Gastroesophageal sphincter (tissue), 4 donors: ENCODE data around the gene MAN1C1. TPM values are rescaled to one million over a fixed set of nuclear protein-coding genes. Genes with fewer than 3 reads are reported as not detected.

Experiments
- ATAC-seq: fragments of 150-250 bp; one replicate; pipeline ENCODE4 v1.9.1; 2016; ENCODE audit warnings: mild to moderate bottlenecking, moderate library complexity
- H3K27ac ChIP-seq, 4 donors: fragments of 200-600 bp; sonication (generic) in 3 of 4; 1 replicate in 3 of 4; 2 replicates in 1 of 4; pipeline ENCODE4 v1.5.1; 2016 to 2019
- H3K27me3 ChIP-seq: fragments of 200-600 bp; sonication (generic); one replicate; pipeline ENCODE4 v1.5.1; 2019
- H3K36me3 ChIP-seq, 2 donors: fragments of 200-600 bp; sonication (generic); one replicate each; pipeline ENCODE4 v1.5.1; 2019; ENCODE audit warnings: control low read depth in 1 of 2
- H3K4me1 ChIP-seq, 3 donors: fragments of 200-600 bp; sonication (generic); 1 replicate in 2 of 3; 2 replicates in 1 of 3; pipeline ENCODE4 v1.5.1; 2016 to 2019; ENCODE audit warnings: control low read depth in 2 of 3
- H3K4me3 ChIP-seq, 2 donors: fragments of 200-600 bp; sonication (generic); one replicate each; pipeline ENCODE4 v1.5.1; 2019; ENCODE audit warnings: mild to moderate bottlenecking in 1 of 2, moderate library complexity in 1 of 2
- H3K9me3 ChIP-seq, 3 donors: fragments of 200-600 bp; sonication (generic); one replicate each; pipeline ENCODE4 v1.5.1; 2017 to 2019; ENCODE audit warnings: control low read depth in 2 of 3
- CTCF ChIP-seq, 4 experiments: fragments of 200-600 bp in 2 of 4; fragments of 450-650 bp in 2 of 4; sonication (generic) in 1 of 4; IDR thresholded peaks; one replicate each; pipeline ENCODE4 v1.5.1; 2017 to 2019; ENCODE audit warnings: antibody characterized with exemption in 4 of 4, mild to moderate bottlenecking in 2 of 4, moderate library complexity in 2 of 4
- EP300 ChIP-seq: sonication (generic); formaldehyde crosslinking; IDR thresholded peaks from one replicate; pipeline ENCODE4 v1.6.1; 2017; ENCODE audit warnings: antibody characterized with exemption, mild to moderate bottlenecking
- POLR2A ChIP-seq, 2 donors: fragments of 450-650 bp; IDR thresholded peaks; one replicate each; pipeline ENCODE4 v1.6.1; 2017; ENCODE audit warnings: antibody characterized with exemption in 2 of 2, mild to moderate bottlenecking in 2 of 2, moderate library complexity in 1 of 2
- POLR2AphosphoS5 ChIP-seq: sonication (generic); formaldehyde crosslinking; IDR thresholded peaks from one replicate; pipeline ENCODE4 v1.6.1; 2017; ENCODE audit warnings: antibody characterized with exemption
- WGBS, 2 donors: methylation state at CpG; one replicate each; pipeline ENCODE4 v1.1.5; 2018; ENCODE audit warnings: low coverage in 1 of 2; 5-methylcytosine and 5-hydroxymethylcytosine counted together
- total RNA-seq, 4 donors: library from RNA; depleted of rRNA; stranded (reverse); fragments of >200 nt; gene quantifications; one replicate each; pipeline ENCODE4 v1.1.0, GENCODE V29; 2016

Gene MAN1C1
- total RNA-seq, 4 donors from 2014 or later = 20.0 to 38.1 (median 27.8) TPM

- Histone ChIP-seq H3K4me3 (no peak overlapping the region), H3K27me3 (no peaks in the 10 kb centered on the region), H3K9me3 (no peaks in the 10 kb centered on the region), H3K4me1 (peaks cover 0 to 42% (median 15%) of the 10 kb centered on the region in 3 donors), H3K36me3 (no peaks in the 10 kb centered on the region), H3K27ac (no peak overlapping the region)
- TF ChIP-seq CTCF (IDR thresholded peaks at IDR 0.05) (peak in 3 of 4 experiments; percentile 61 to 65 (median 64)), POLR2A (IDR thresholded peaks at IDR 0.05) (no peak), EP300 (no peak), POLR2AphosphoS5 (no peak)
- 29% methylated on average over 7 of the region's 18 CpGs; no CpG with 5 or more reads in 1 of the 2 donors for WGBS, 2 donors
- ATAC-seq = no peak
Measured at GRCh38 chr1:25572708-25573590, 43.6 kb upstream of the MAN1C1 start.

GRCh38 chr1:25573591-25573930, 43.0 kb upstream of the MAN1C1 start:
- no peaks in the 10 kb centered on the region for H3K36me3 ChIP-seq
- TF ChIP-seq EP300 = no peak
- no peak for TF ChIP-seq POLR2A (IDR thresholded peaks at IDR 0.05)
- TF ChIP-seq CTCF (IDR thresholded peaks at IDR 0.05) = no peak
- no peak for TF ChIP-seq POLR2AphosphoS5

GRCh38 chr1:25573961-25574360, 42.6 kb upstream of the MAN1C1 start:
- H3K36me3 ChIP-seq = no peaks in the 10 kb centered on the region
- TF ChIP-seq CTCF (IDR thresholded peaks at IDR 0.05) (no peak), POLR2A (IDR thresholded peaks at IDR 0.05) (no peak), EP300 (no peak), POLR2AphosphoS5 (no peak)
- no peak for ATAC-seq
- H3K27ac ChIP-seq = no peak overlapping the region
- H3K4me3 ChIP-seq = no peak overlapping the region
- H3K27me3 ChIP-seq = no peaks in the 10 kb centered on the region
- H3K4me1 ChIP-seq = peaks cover 0 to 33% (median 6%) of the 10 kb centered on the region in 3 donors
- 73 to 83% methylated on average over 7 to 8 of the region's 8 CpGs for WGBS, 2 donors
- H3K9me3 ChIP-seq = no peaks in the 10 kb centered on the region

More at GRCh38 chr1:25573591-25573930, 43.0 kb upstream of the MAN1C1 start:
- Histone ChIP-seq H3K27me3 (no peaks in the 10 kb centered on the region), H3K4me1 (peaks cover 0 to 36% (median 10%) of the 10 kb centered on the region in 3 donors), H3K4me3 (no peak overlapping the region), H3K9me3 (no peaks in the 10 kb centered on the region), H3K27ac (no peak overlapping the region)
- 47 to 80% methylated on average over 4 to 7 of the region's 9 CpGs for WGBS, 2 donors
- no peak for ATAC-seq

GRCh38 chr1:25575191-25575590, 41.4 kb upstream of the MAN1C1 start:
- no peak for ATAC-seq
- TF ChIP-seq CTCF (IDR thresholded peaks at IDR 0.05) (no peak), POLR2A (IDR thresholded peaks at IDR 0.05) (no peak), POLR2AphosphoS5 (no peak), EP300 (no peak)
- H3K9me3 ChIP-seq = no peaks in the 10 kb centered on the region
- no peak overlapping the region for H3K27ac ChIP-seq
- H3K36me3 ChIP-seq = no peaks in the 10 kb centered on the region
- H3K4me1 ChIP-seq = peaks cover 0 to 28% (median 3%) of the 10 kb centered on the region in 3 donors
- WGBS, 2 donors = 82 to 88% methylated on average over 1 of the region's 2 CpGs
- no peaks in the 10 kb centered on the region for H3K27me3 ChIP-seq
- H3K4me3 ChIP-seq = no peak overlapping the region
